CD4-positive, alpha-beta T cell treated with Interferon alpha-2 for 1 hour (primary cell): Measurements from ENCODE around the gene STK11.

Experiments used
- DNase-seq, 2 donors: peaks; one replicate each; pipeline ENCODE4 v3.0.0-alpha.2; 2020 to 2022

The STK11 gene

GRCh38 chr19:1263188-1263587 lies 57.6 kb downstream of the STK11 start:
- DNase-seq: no peak

- peak in 1 of 2 donors; percentile 30 for DNase-seq
Measured at GRCh38 chr19:1264801-1265614, 59.4 kb downstream of the STK11 start.

GRCh38 chr19:1265615-1266128 lies 60.1 kb downstream of the STK11 start:
- DNase-seq: peak; percentile 39 to 50

- DNase-seq: peak; percentile 86 to 94
Measured at GRCh38 chr19:1266129-1266915, 60.7 kb downstream of the STK11 start.

- DNase-seq: peak; percentile 64 to 74
Measured at GRCh38 chr19:1266916-1267476, 61.4 kb downstream of the STK11 start.

GRCh38 chr19:1267477-1268225 lies 62.1 kb downstream of the STK11 start:
- DNase-seq: no peak

GRCh38 chr19:1268226-1269064 lies 62.9 kb downstream of the STK11 start:
- DNase-seq: peak in 1 of 2 donors; percentile 3

GRCh38 chr19:1269065-1269477 lies 63.5 kb downstream of the STK11 start, which contains the start of gene CIRBP:
TSS of gene CIRBP (plus strand) at chr19:1269332. CDS start at chr19:1270934, 1,602 bp downstream.
- DNase-seq: peak; percentile 100

GRCh38 chr19:1269478-1270212 lies 64.1 kb downstream of the STK11 start:
- peak; percentile 86 to 90 for DNase-seq

- DNase-seq: no peak
Measured at GRCh38 chr19:1270213-1270853, 64.8 kb downstream of the STK11 start.

- no peak for DNase-seq
Measured at GRCh38 chr19:1270854-1271527, 65.4 kb downstream of the STK11 start.

GRCh38 chr19:1271528-1272422 lies 66.2 kb downstream of the STK11 start:
- DNase-seq: no peak

- DNase-seq: no peak
Measured at GRCh38 chr19:1272423-1273262, 67.1 kb downstream of the STK11 start.

GRCh38 chr19:1273263-1274041 lies 67.9 kb downstream of the STK11 start:
- DNase-seq: no peak

- no peak for DNase-seq
Measured at GRCh38 chr19:1274081-1274851, 68.7 kb downstream of the STK11 start.

GRCh38 chr19:1274852-1275259 lies 69.3 kb downstream of the STK11 start:
- no peak for DNase-seq
